ENCODE data around the gene BRD2. TPM values are rescaled to one million over a fixed set of nuclear protein-coding genes. Genes with fewer than 3 reads are reported as not detected.

BRD2 gene
- 10 to 100 TPM; 86.9 to 97.6 TPM for polyA plus RNA-seq

GRCh38 chr6:32968093-32968866 lies at the start of gene BRD2:
Gene BRD2 (plus strand): TSS chr6:32968594. CDS start chr6:32972899, 4,305 bp downstream.
- no peaks in the 10 kb centered on the region for H3K27me3 ChIP-seq (ENCODE audit: control insufficient read depth in 1 of 2, insufficient read depth in 2 of 2, low read length in 2 of 2)
- H3K36me3 ChIP-seq (ENCODE audit: control insufficient read depth in 2 of 2, insufficient read depth in 2 of 2, low read length in 1 of 2) = peaks cover 0 to 9% of the 10 kb centered on the region in 2 donors
- no peaks in the 10 kb centered on the region for H3K4me1 ChIP-seq (ENCODE audit: control insufficient read depth in 2 of 2, insufficient read depth in 2 of 2, low read length in 1 of 2)
- H3K4me3 ChIP-seq (ENCODE audit: low read depth in 1 of 2, low read length in 2 of 2) = peak within 1 kb of the TSS; percentile 84 to 95
- 0 to 1% methylated on average over 59 to 62 of the region's 62 CpGs for WGBS, 2 donors
- H3K27ac ChIP-seq (ENCODE audit: low read depth in 2 of 2, low read length in 1 of 2) = peak within 1 kb of the TSS; percentile 100
- no peaks in the 10 kb centered on the region for H3K9me3 ChIP-seq (ENCODE audit: control insufficient read depth in 2 of 2, insufficient read depth in 1 of 2, low read depth in 1 of 2, low read length in 1 of 2)

GRCh38 chr6:32920715-32921114 lies 47.7 kb upstream of the BRD2 start:
- Histone ChIP-seq H3K36me3 (ENCODE audit: control insufficient read depth in 2 of 2, insufficient read depth in 2 of 2, low read length in 1 of 2) (no peaks in the 10 kb centered on the region), H3K9me3 (ENCODE audit: control insufficient read depth in 2 of 2, insufficient read depth in 1 of 2, low read depth in 1 of 2, low read length in 1 of 2) (no peaks in the 10 kb centered on the region), H3K27ac (ENCODE audit: low read depth in 2 of 2, low read length in 1 of 2) (no peak overlapping the region), H3K27me3 (ENCODE audit: control insufficient read depth in 1 of 2, insufficient read depth in 2 of 2, low read length in 2 of 2) (no peaks in the 10 kb centered on the region), H3K4me3 (ENCODE audit: low read depth in 1 of 2, low read length in 2 of 2) (no peak overlapping the region), H3K4me1 (ENCODE audit: control insufficient read depth in 2 of 2, insufficient read depth in 2 of 2, low read length in 1 of 2) (no peaks in the 10 kb centered on the region)
- 47 to 61% methylated on average over 2 of the region's 2 CpGs for WGBS, 2 donors

- H3K27ac ChIP-seq (ENCODE audit: low read depth in 2 of 2, low read length in 1 of 2) = no peak overlapping the region
Measured at GRCh38 chr6:32922083-32922482, 46.3 kb upstream of the BRD2 start.

GRCh38 chr6:32931211-32931610 lies 37.2 kb upstream of the BRD2 start:
- Histone ChIP-seq H3K27me3 (ENCODE audit: control insufficient read depth in 1 of 2, insufficient read depth in 2 of 2, low read length in 2 of 2) (no peaks in the 10 kb centered on the region), H3K27ac (ENCODE audit: low read depth in 2 of 2, low read length in 1 of 2) (no peak overlapping the region), H3K4me3 (ENCODE audit: low read depth in 1 of 2, low read length in 2 of 2) (no peak overlapping the region), H3K9me3 (ENCODE audit: control insufficient read depth in 2 of 2, insufficient read depth in 1 of 2, low read depth in 1 of 2, low read length in 1 of 2) (no peaks in the 10 kb centered on the region), H3K36me3 (ENCODE audit: control insufficient read depth in 2 of 2, insufficient read depth in 2 of 2, low read length in 1 of 2) (no peaks in the 10 kb centered on the region), H3K4me1 (ENCODE audit: control insufficient read depth in 2 of 2, insufficient read depth in 2 of 2, low read length in 1 of 2) (no peaks in the 10 kb centered on the region)
- 0% methylated on average over 1 of the region's 1 CpG for WGBS, 2 donors

More at GRCh38 chr6:32922083-32922482, 46.3 kb upstream of the BRD2 start:
- H3K36me3 ChIP-seq (ENCODE audit: control insufficient read depth in 2 of 2, insufficient read depth in 2 of 2, low read length in 1 of 2) = no peaks in the 10 kb centered on the region
- H3K9me3 ChIP-seq (ENCODE audit: control insufficient read depth in 2 of 2, insufficient read depth in 1 of 2, low read depth in 1 of 2, low read length in 1 of 2) = no peaks in the 10 kb centered on the region
- no peak overlapping the region for H3K4me3 ChIP-seq (ENCODE audit: low read depth in 1 of 2, low read length in 2 of 2)
- H3K4me1 ChIP-seq (ENCODE audit: control insufficient read depth in 2 of 2, insufficient read depth in 2 of 2, low read length in 1 of 2) = no peaks in the 10 kb centered on the region
- 81 to 89% methylated on average over 2 of the region's 2 CpGs for WGBS, 2 donors
- H3K27me3 ChIP-seq (ENCODE audit: control insufficient read depth in 1 of 2, insufficient read depth in 2 of 2, low read length in 2 of 2) = no peaks in the 10 kb centered on the region

DNA sequence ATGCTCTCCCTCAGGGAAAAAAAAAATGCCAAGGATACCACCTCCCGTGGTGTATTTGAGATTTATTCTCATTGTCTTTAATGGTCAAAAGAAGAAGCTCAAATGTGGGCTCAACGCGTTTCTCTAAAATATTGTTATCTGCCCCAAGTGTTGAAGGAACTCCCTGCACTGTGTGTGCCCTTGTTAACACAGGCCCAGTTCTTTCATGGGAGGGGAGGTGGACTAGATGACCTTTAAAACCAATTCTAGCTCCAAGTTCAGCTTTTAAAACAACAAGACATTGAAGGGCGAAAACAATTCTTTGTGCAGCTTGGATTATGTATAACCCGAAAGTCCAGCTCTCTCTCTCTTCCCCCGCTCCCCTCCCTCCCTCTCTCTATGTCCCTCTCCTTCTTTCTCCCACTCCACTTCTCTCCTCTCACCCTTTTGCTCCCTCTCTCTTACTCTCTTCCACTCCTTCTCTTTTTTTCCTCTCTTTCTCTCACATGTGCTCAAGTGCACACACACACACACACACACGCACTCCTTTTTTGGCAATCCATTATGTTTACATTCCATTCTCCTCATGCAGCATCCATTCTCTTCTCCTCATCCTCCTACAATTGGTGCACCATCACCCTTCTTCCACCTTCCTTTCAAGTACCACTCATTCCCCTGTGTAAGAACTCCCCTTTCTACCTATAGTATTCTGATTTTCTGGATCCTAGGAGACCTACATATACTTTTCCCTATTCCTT lies 36.1 kb upstream of the BRD2 start:
- no peak overlapping the region for H3K4me3 ChIP-seq (ENCODE audit: low read depth in 1 of 2, low read length in 2 of 2)
- H3K4me1 ChIP-seq (ENCODE audit: control insufficient read depth in 2 of 2, insufficient read depth in 2 of 2, low read length in 1 of 2) = no peaks in the 10 kb centered on the region
- H3K36me3 ChIP-seq (ENCODE audit: control insufficient read depth in 2 of 2, insufficient read depth in 2 of 2, low read length in 1 of 2) = no peaks in the 10 kb centered on the region
- no peaks in the 10 kb centered on the region for H3K9me3 ChIP-seq (ENCODE audit: control insufficient read depth in 2 of 2, insufficient read depth in 1 of 2, low read depth in 1 of 2, low read length in 1 of 2)
- WGBS, 2 donors = 80 to 83% methylated on average over 7 of the region's 7 CpGs
- H3K27me3 ChIP-seq (ENCODE audit: control insufficient read depth in 1 of 2, insufficient read depth in 2 of 2, low read length in 2 of 2) = no peaks in the 10 kb centered on the region
- H3K27ac ChIP-seq (ENCODE audit: low read depth in 2 of 2, low read length in 1 of 2) = no peak overlapping the region

DNA sequence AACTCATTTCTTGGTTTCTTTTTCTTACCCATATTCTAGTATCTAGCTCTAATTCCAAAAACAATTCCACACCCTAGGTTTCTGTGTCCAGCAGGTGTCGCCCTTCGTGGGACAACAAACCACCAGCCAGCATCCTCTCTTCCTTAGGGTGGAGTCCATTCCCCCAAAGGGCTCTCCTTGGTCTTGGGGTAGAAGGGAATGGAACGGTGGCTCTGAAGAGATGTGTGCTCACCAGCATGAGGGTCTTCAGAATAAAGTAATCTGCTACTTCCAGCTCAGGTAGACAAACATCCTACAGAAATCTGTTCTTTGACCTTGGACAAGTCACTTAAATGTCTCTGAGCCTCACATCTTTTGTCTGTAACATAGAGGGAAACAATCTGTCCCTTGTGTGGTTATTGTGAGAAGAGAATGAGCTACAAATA lies 34.7 kb upstream of the BRD2 start:
- H3K27ac ChIP-seq (ENCODE audit: low read depth in 2 of 2, low read length in 1 of 2) = no peak overlapping the region
- no peak overlapping the region for H3K4me3 ChIP-seq (ENCODE audit: low read depth in 1 of 2, low read length in 2 of 2)
- no peaks in the 10 kb centered on the region for H3K9me3 ChIP-seq (ENCODE audit: control insufficient read depth in 2 of 2, insufficient read depth in 1 of 2, low read depth in 1 of 2, low read length in 1 of 2)
- H3K36me3 ChIP-seq (ENCODE audit: control insufficient read depth in 2 of 2, insufficient read depth in 2 of 2, low read length in 1 of 2) = no peaks in the 10 kb centered on the region
- no peaks in the 10 kb centered on the region for H3K27me3 ChIP-seq (ENCODE audit: control insufficient read depth in 1 of 2, insufficient read depth in 2 of 2, low read length in 2 of 2)
- WGBS, 2 donors = 3 to 5% methylated on average over 3 of the region's 3 CpGs
- H3K4me1 ChIP-seq (ENCODE audit: control insufficient read depth in 2 of 2, insufficient read depth in 2 of 2, low read length in 1 of 2) = no peaks in the 10 kb centered on the region

DNA sequence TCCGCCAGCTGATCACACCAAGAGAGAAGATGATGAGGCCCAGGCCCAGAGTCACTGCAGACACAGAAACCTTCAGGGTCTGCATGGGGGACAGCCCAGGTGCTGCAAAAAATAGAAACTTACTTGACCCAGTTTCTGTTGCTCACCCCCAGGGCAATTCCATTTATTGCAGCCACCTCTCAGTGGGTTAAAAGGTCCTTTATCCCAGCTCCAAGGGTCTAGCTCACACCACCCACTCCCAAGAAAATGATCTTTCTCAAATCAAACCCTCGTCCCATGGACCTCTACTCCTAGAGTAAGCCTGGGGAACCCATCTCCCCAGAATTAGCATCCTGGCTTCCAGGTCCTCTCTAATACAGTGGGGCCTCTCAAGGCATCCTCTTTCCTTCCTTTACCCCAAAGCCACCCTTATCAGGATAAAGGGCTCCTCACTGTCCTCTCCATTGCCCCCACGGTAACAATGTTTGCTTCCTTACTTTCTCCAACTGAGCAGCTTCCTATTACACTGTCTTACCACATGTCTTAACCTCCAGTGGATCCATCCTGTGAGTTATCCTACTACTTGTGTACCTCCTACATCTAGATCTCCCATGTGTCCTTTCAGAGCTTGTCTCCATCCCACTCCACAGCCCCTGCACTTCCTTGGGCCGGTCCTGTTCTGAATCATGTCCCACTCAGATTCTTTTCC lies 32.7 kb upstream of the BRD2 start:
- Histone ChIP-seq H3K27ac (ENCODE audit: low read depth in 2 of 2, low read length in 1 of 2) (no peak overlapping the region), H3K36me3 (ENCODE audit: control insufficient read depth in 2 of 2, insufficient read depth in 2 of 2, low read length in 1 of 2) (no peaks in the 10 kb centered on the region), H3K9me3 (ENCODE audit: control insufficient read depth in 2 of 2, insufficient read depth in 1 of 2, low read depth in 1 of 2, low read length in 1 of 2) (no peaks in the 10 kb centered on the region), H3K27me3 (ENCODE audit: control insufficient read depth in 1 of 2, insufficient read depth in 2 of 2, low read length in 2 of 2) (no peaks in the 10 kb centered on the region), H3K4me3 (ENCODE audit: low read depth in 1 of 2, low read length in 2 of 2) (no peak overlapping the region), H3K4me1 (ENCODE audit: control insufficient read depth in 2 of 2, insufficient read depth in 2 of 2, low read length in 1 of 2) (no peaks in the 10 kb centered on the region)
- WGBS, 2 donors = 90 to 92% methylated on average over 4 of the region's 4 CpGs

DNA sequence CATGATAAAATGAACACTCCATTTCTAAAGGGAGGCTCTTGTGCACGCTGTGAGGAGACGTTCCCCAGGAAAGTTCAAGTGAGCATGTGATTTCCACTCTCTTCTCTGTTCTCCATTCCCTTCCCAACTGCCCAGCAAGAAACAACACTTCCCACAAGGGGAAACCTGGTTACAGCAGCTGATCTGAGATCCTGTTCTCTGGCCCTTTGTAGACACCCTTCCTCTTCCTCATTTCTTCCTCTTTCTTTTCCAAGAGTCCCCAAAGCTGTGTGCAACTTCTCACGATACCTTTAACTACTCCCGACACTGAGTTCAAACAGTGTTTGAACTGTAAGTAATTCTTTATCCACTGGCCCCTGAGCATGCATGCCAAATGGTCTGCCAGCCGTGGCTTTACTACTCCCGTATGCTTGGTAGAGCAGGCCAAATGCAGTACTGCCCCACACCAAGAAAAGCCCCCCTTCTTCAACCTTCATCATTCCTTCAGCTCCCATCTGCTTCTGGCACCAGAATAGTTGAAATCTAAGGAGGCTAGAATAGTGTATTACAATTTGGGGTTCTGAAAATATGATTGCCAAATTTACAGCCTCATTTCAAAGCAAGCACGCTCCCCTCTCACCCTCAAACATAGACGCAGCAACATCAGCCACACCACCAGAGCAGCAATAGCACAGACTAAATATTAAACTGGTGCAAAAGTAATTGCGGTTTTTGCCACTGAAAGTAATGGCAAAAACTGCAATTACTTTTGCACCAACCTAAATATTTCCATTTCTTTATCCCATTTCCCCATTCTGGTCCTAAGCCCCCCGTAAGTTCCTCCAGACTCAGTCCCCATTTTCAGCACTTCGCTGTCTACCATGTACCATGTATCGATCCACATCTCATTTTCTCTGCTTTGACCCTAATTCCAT lies 31.9 kb upstream of the BRD2 start:
- 78 to 79% methylated on average over 12 of the region's 12 CpGs for WGBS, 2 donors
- no peaks in the 10 kb centered on the region for H3K27me3 ChIP-seq (ENCODE audit: control insufficient read depth in 1 of 2, insufficient read depth in 2 of 2, low read length in 2 of 2)
- H3K4me1 ChIP-seq (ENCODE audit: control insufficient read depth in 2 of 2, insufficient read depth in 2 of 2, low read length in 1 of 2) = no peaks in the 10 kb centered on the region
- no peak overlapping the region for H3K4me3 ChIP-seq (ENCODE audit: low read depth in 1 of 2, low read length in 2 of 2)
- H3K36me3 ChIP-seq (ENCODE audit: control insufficient read depth in 2 of 2, insufficient read depth in 2 of 2, low read length in 1 of 2) = no peaks in the 10 kb centered on the region
- no peaks in the 10 kb centered on the region for H3K9me3 ChIP-seq (ENCODE audit: control insufficient read depth in 2 of 2, insufficient read depth in 1 of 2, low read depth in 1 of 2, low read length in 1 of 2)
- H3K27ac ChIP-seq (ENCODE audit: low read depth in 2 of 2, low read length in 1 of 2) = peak overlapping the region in 1 of 2 donors; percentile 22

GRCh38 chr6:32937230-32937633 lies 31.2 kb upstream of the BRD2 start:
- Histone ChIP-seq H3K27me3 (ENCODE audit: control insufficient read depth in 1 of 2, insufficient read depth in 2 of 2, low read length in 2 of 2) (no peaks in the 10 kb centered on the region), H3K27ac (ENCODE audit: low read depth in 2 of 2, low read length in 1 of 2) (peak overlapping the region in 1 of 2 donors; percentile 22), H3K9me3 (ENCODE audit: control insufficient read depth in 2 of 2, insufficient read depth in 1 of 2, low read depth in 1 of 2, low read length in 1 of 2) (no peaks in the 10 kb centered on the region), H3K4me3 (ENCODE audit: low read depth in 1 of 2, low read length in 2 of 2) (no peak overlapping the region), H3K36me3 (ENCODE audit: control insufficient read depth in 2 of 2, insufficient read depth in 2 of 2, low read length in 1 of 2) (no peaks in the 10 kb centered on the region), H3K4me1 (ENCODE audit: control insufficient read depth in 2 of 2, insufficient read depth in 2 of 2, low read length in 1 of 2) (no peaks in the 10 kb centered on the region)
- WGBS, 2 donors = 77 to 82% methylated on average over 8 of the region's 8 CpGs
